ENCODE results near the gene DCDC2C. TPM values are rescaled to one million over a fixed set of nuclear protein-coding genes. Genes with fewer than 3 reads are reported as not detected.

DCDC2C gene
- total RNA-seq, 2 donors from 2014 or later, result not detected

DNA sequence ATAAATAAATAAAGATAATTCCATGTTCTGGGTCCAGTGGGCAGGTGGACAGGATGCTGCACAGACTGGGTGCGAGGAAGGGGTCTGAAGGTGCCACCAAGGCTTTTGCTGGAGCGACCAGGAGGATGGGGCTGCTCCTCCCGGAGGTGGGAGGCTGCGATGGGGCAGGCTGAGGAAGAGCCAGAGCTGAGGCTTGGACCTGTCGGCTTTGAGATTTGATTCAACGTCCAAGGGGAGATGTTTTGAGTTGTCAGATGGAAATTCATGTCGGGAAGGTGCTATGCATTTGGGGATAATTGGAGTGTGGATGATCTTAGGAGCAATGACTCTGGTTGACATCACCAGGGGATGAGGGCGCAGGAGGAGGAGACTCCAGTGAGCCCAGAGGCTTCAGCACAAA, 33.7 kb upstream of the DCDC2C start:
- DNase-seq, result no peak
- Mint-ChIP-seq H3K4me3 (no peak overlapping the region), H3K36me3 (ENCODE audit: low read depth) (no peaks in the 10 kb centered on the region), H3K9me3 (no peaks in the 10 kb centered on the region), H3K4me1 (no peaks in the 10 kb centered on the region), H3K27me3 (ENCODE audit: insufficient read depth) (peaks cover 6% of the 10 kb centered on the region), H3K27ac (no peak overlapping the region)
- H3K27ac ChIP-seq (ENCODE audit: low read depth, low read length), result no peak overlapping the region
- H3K4me1 ChIP-seq (ENCODE audit: control insufficient read depth, insufficient read depth, low read length), result no peaks in the 10 kb centered on the region
- no peak overlapping the region for H3K9ac ChIP-seq (ENCODE audit: extremely low read depth, low read length, poor library complexity, severe bottlenecking)
- H3K36me3 ChIP-seq (ENCODE audit: control insufficient read depth, insufficient read depth, low read length), result no peaks in the 10 kb centered on the region
- no peaks in the 10 kb centered on the region for H3K27me3 ChIP-seq (ENCODE audit: control insufficient read depth, insufficient read depth, low read length, poor library complexity, severe bottlenecking)
- H3K9me3 ChIP-seq (ENCODE audit: control insufficient read depth, low read length), result no peaks in the 10 kb centered on the region
- WGBS, 2 experiments (ENCODE audit: insufficient coverage in 1 of 2, insufficient read length in 1 of 2), result 83 to 88% methylated on average over 5 to 8 of the region's 8 CpGs
- H3K4me3 ChIP-seq (ENCODE audit: low read length), result no peak overlapping the region
- TF ChIP-seq, protein P1, sequence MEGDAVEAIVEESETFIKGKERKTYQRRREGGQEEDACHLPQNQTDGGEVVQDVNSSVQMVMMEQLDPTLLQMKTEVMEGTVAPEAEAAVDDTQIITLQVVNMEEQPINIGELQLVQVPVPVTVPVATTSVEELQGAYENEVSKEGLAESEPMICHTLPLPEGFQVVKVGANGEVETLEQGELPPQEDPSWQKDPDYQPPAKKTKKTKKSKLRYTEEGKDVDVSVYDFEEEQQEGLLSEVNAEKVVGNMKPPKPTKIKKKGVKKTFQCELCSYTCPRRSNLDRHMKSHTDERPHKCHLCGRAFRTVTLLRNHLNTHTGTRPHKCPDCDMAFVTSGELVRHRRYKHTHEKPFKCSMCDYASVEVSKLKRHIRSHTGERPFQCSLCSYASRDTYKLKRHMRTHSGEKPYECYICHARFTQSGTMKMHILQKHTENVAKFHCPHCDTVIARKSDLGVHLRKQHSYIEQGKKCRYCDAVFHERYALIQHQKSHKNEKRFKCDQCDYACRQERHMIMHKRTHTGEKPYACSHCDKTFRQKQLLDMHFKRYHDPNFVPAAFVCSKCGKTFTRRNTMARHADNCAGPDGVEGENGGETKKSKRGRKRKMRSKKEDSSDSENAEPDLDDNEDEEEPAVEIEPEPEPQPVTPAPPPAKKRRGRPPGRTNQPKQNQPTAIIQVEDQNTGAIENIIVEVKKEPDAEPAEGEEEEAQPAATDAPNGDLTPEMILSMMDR (conservative IDR thresholded peaks at IDR 0.05), result no peak

GRCh38 chr2:3670376-3670775, 33.0 kb upstream of the DCDC2C start:
- Histone ChIP-seq H3K9me3 (ENCODE audit: control insufficient read depth, low read length) (no peaks in the 10 kb centered on the region), H3K36me3 (ENCODE audit: control insufficient read depth, insufficient read depth, low read length) (no peaks in the 10 kb centered on the region), H3K27ac (ENCODE audit: low read depth, low read length) (no peak overlapping the region), H3K27me3 (ENCODE audit: control insufficient read depth, insufficient read depth, low read length, poor library complexity, severe bottlenecking) (no peaks in the 10 kb centered on the region), H3K9ac (ENCODE audit: extremely low read depth, low read length, poor library complexity, severe bottlenecking) (no peak overlapping the region), H3K4me3 (ENCODE audit: low read length) (no peak overlapping the region), H3K4me1 (ENCODE audit: control insufficient read depth, insufficient read depth, low read length) (no peaks in the 10 kb centered on the region)
- no peak for DNase-seq
- Mint-ChIP-seq H3K36me3 (ENCODE audit: low read depth) (no peaks in the 10 kb centered on the region), H3K27ac (no peak overlapping the region), H3K4me1 (no peaks in the 10 kb centered on the region), H3K4me3 (no peak overlapping the region), H3K27me3 (ENCODE audit: insufficient read depth) (peaks cover 6% of the 10 kb centered on the region), H3K9me3 (no peaks in the 10 kb centered on the region)
- TF ChIP-seq, protein P1 (conservative IDR thresholded peaks at IDR 0.05), result no peak
- 89 to 96% methylated on average over 9 to 15 of the region's 15 CpGs for WGBS, 2 experiments (ENCODE audit: insufficient coverage in 1 of 2, insufficient read length in 1 of 2)

- DNase-seq, result no peak
- Histone ChIP-seq H3K9ac (ENCODE audit: extremely low read depth, low read length, poor library complexity, severe bottlenecking) (no peak overlapping the region), H3K27me3 (ENCODE audit: control insufficient read depth, insufficient read depth, low read length, poor library complexity, severe bottlenecking) (no peaks in the 10 kb centered on the region), H3K4me1 (ENCODE audit: control insufficient read depth, insufficient read depth, low read length) (no peaks in the 10 kb centered on the region), H3K4me3 (ENCODE audit: low read length) (no peak overlapping the region), H3K9me3 (ENCODE audit: control insufficient read depth, low read length) (no peaks in the 10 kb centered on the region), H3K36me3 (ENCODE audit: control insufficient read depth, insufficient read depth, low read length) (no peaks in the 10 kb centered on the region), H3K27ac (ENCODE audit: low read depth, low read length) (no peak overlapping the region)
- Mint-ChIP-seq H3K4me1 (no peaks in the 10 kb centered on the region), H3K27me3 (ENCODE audit: insufficient read depth) (peaks cover 6% of the 10 kb centered on the region), H3K9me3 (no peaks in the 10 kb centered on the region), H3K27ac (no peak overlapping the region), H3K4me3 (no peak overlapping the region), H3K36me3 (ENCODE audit: low read depth) (no peaks in the 10 kb centered on the region)
- WGBS, 2 experiments (ENCODE audit: insufficient coverage in 1 of 2, insufficient read length in 1 of 2), result 87 to 89% methylated on average over 7 to 11 of the region's 11 CpGs
- TF ChIP-seq, protein P1 (conservative IDR thresholded peaks at IDR 0.05), result no peak
Observed at GRCh38 chr2:3670941-3671340, 32.4 kb upstream of the DCDC2C start.
